HG03354 (cell line): Measurements from ENCODE around the gene TBX20.
"Not testable (repeated sequence)": the region's sequence is repeated elsewhere in the genome, so short reads cannot be mapped to it uniquely, and the experiment has no call there.

Source experiments
- ATAC-seq: cut with Tn5 transposase; IDR thresholded peaks from one replicate; pipeline ENCODE4 v1.9.1; 2021; ENCODE audit warnings: mild to moderate bottlenecking; ENCODE audit not compliant: unreplicated experiment, poor library complexity, severe bottlenecking

TBX20 gene

GRCh38 chr7:35256256-35257175, 2.6 kb upstream of the TBX20 start:
- no peak for ATAC-seq

GRCh38 chr7:35255443-35256255, 1.7 kb upstream of the TBX20 start:
- ATAC-seq: no peak

- ATAC-seq: no peak
Observed at GRCh38 chr7:35254496-35255442, 869 bp upstream of the TBX20 start.

- ATAC-seq: no peak
Observed at GRCh38 chr7:35253460-35253709, 515 bp downstream of the TBX20 start.

GRCh38 chr7:35252612-35253459, 1.1 kb downstream of the TBX20 start:
- ATAC-seq: no peak

- no peak for ATAC-seq
Observed at GRCh38 chr7:35251606-35252310, 2.1 kb downstream of the TBX20 start.

GRCh38 chr7:35250941-35251340, 3.0 kb downstream of the TBX20 start:
- ATAC-seq: no peak

GRCh38 chr7:35250452-35250851, 3.4 kb downstream of the TBX20 start:
- ATAC-seq: no peak

GRCh38 chr7:35249537-35249907, 4.4 kb downstream of the TBX20 start:
- no peak for ATAC-seq

GRCh38 chr7:35248576-35249536, 5.0 kb downstream of the TBX20 start:
- ATAC-seq: no peak

GRCh38 chr7:35246819-35247218, 7.1 kb downstream of the TBX20 start:
- ATAC-seq: no peak

- ATAC-seq: no peak
Observed at GRCh38 chr7:35241884-35242283, 12.0 kb downstream of the TBX20 start.

- ATAC-seq: no peak
Observed at GRCh38 chr7:35241436-35241835, 12.5 kb downstream of the TBX20 start.

GRCh38 chr7:35241008-35241407, 12.9 kb downstream of the TBX20 start:
- ATAC-seq: not testable (repeated sequence)

GRCh38 chr7:35238456-35238855, 15.4 kb downstream of the TBX20 start:
- not testable (repeated sequence) for ATAC-seq

- no peak for ATAC-seq
Observed at GRCh38 chr7:35232994-35233393, 20.9 kb downstream of the TBX20 start.

GRCh38 chr7:35231221-35231620, 22.7 kb downstream of the TBX20 start:
- ATAC-seq: not testable (repeated sequence)
